T-helper 2 cell (primary cell): Measurements from ENCODE around the gene FCRL3.

Source experiments
- DNase-seq, 5 experiments: peaks; one replicate each; pipeline versions ENCODE4 v3.0.0 to v3.0.0-alpha.2; 2012 to 2022

FCRL3 gene

GRCh38 chr1:157678721-157679120 is 21.8 kb downstream of the FCRL3 start:
- DNase-seq: no peak

GRCh38 chr1:157673008-157673407 is 27.6 kb downstream of the FCRL3 start:
- no peak for DNase-seq

- no peak for DNase-seq
Observed at GRCh38 chr1:157671895-157672294, 28.7 kb downstream of the FCRL3 start.

- DNase-seq: peak in 1 of 5 experiments; percentile 21
Observed at GRCh38 chr1:157659576-157660247, 40.9 kb downstream of the FCRL3 start.

- DNase-seq: no peak
Observed at GRCh38 chr1:157658571-157658970, 42.0 kb downstream of the FCRL3 start.

- DNase-seq: no peak
Observed at GRCh38 chr1:157653494-157653873, 47.1 kb downstream of the FCRL3 start.

GRCh38 chr1:157652859-157653493 is 47.6 kb downstream of the FCRL3 start:
- no peak for DNase-seq

- DNase-seq: no peak
Observed at GRCh38 chr1:157648317-157648716, 52.3 kb downstream of the FCRL3 start.

GRCh38 chr1:157646144-157646543 is 54.4 kb downstream of the FCRL3 start:
- no peak for DNase-seq

GRCh38 chr1:157641177-157641576 is 59.4 kb downstream of the FCRL3 start:
- DNase-seq: no peak

- DNase-seq: no peak
Observed at GRCh38 chr1:157639800-157640199, 60.8 kb downstream of the FCRL3 start.

GRCh38 chr1:157628773-157629172 is 71.8 kb downstream of the FCRL3 start:
- peak in 1 of 5 experiments; percentile 36 for DNase-seq
